SU-DHL-6 (cell line): ENCODE data around the gene GLMP.

Experiments
- EZH2phosphoT487 ChIP-seq: fragments of 200-600 bp; sonication (generic), shearing (Covaris generic); conservative IDR thresholded peaks from 2 replicates; pipeline ENCODE4 v1.6.1; 2018; ENCODE audit warnings: mild to moderate bottlenecking, antibody characterized with exemption, low read length, moderate library complexity, mixed read lengths
- TF ChIP-seq, protein P1 (sequence below): fragments of 200-600 bp; sonication (generic); IDR thresholded peaks from one replicate; pipeline ENCODE4 v1.5.1; 2017; ENCODE audit warnings: antibody characterized with exemption, mild to moderate bottlenecking, low read length, moderate library complexity; ENCODE audit not compliant: insufficient read depth, poor library complexity, severe bottlenecking

DNA sequence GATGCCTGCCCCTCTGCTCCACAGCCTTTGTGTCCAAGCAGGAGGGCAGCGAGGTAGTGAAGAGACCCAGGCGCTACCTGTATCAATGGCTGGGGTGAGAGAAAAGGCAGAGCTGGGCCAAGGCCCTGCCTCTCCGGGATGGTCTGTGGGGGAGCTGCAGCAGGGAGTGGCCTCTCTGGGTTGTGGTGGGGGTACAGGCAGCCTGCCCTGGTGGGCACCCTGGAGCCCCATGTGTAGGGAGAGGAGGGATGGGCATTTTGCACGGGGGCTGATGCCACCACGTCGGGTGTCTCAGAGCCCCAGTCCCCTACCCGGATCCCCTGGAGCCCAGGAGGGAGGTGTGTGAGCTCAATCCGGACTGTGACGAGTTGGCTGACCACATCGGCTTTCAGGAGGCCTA lies 52.7 kb downstream of the GLMP start:
- TF ChIP-seq EZH2phosphoT487, result no peak
- TF ChIP-seq, protein P1, sequence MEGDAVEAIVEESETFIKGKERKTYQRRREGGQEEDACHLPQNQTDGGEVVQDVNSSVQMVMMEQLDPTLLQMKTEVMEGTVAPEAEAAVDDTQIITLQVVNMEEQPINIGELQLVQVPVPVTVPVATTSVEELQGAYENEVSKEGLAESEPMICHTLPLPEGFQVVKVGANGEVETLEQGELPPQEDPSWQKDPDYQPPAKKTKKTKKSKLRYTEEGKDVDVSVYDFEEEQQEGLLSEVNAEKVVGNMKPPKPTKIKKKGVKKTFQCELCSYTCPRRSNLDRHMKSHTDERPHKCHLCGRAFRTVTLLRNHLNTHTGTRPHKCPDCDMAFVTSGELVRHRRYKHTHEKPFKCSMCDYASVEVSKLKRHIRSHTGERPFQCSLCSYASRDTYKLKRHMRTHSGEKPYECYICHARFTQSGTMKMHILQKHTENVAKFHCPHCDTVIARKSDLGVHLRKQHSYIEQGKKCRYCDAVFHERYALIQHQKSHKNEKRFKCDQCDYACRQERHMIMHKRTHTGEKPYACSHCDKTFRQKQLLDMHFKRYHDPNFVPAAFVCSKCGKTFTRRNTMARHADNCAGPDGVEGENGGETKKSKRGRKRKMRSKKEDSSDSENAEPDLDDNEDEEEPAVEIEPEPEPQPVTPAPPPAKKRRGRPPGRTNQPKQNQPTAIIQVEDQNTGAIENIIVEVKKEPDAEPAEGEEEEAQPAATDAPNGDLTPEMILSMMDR, result no peak
